ENCODE measurements around the gene LEF1.

DNA sequence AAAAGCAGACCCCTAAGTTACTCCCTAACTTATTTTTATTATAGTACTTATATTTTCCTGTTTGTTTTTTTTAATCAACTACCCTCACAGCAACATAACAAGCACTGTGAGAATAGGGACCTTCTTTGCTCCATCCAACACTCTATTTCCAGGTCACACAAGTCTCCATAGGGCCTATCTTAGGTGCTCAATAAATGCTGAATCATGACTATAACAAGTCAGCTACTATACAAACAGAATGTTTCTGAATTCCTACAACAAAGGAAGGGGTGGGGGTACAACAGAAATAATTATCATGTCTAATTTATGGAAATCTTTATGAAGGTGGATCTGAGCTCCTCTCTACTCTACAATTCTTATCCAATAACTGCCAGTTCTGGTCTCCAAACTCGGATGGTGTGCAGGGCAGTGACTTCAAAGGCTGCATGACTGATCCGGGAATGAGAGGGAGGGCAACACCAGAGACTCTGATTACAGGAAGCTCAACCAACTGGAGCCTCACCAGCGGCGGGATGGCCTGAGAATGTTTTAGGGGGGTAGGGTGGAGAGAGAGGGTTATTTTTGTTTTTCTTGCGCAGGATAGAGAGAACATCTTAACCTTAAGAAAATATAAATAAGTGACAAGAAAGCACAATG, 107.9 kb downstream of the LEF1 start:
- TF ChIP-seq, protein P1, sequence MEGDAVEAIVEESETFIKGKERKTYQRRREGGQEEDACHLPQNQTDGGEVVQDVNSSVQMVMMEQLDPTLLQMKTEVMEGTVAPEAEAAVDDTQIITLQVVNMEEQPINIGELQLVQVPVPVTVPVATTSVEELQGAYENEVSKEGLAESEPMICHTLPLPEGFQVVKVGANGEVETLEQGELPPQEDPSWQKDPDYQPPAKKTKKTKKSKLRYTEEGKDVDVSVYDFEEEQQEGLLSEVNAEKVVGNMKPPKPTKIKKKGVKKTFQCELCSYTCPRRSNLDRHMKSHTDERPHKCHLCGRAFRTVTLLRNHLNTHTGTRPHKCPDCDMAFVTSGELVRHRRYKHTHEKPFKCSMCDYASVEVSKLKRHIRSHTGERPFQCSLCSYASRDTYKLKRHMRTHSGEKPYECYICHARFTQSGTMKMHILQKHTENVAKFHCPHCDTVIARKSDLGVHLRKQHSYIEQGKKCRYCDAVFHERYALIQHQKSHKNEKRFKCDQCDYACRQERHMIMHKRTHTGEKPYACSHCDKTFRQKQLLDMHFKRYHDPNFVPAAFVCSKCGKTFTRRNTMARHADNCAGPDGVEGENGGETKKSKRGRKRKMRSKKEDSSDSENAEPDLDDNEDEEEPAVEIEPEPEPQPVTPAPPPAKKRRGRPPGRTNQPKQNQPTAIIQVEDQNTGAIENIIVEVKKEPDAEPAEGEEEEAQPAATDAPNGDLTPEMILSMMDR (IDR thresholded peaks at IDR 0.05) = no peak
- TF ChIP-seq EZH2phosphoT487 (IDR thresholded peaks at IDR 0.05) (no peak), EZH2 (IDR thresholded peaks at IDR 0.05) (no peak)

Data from neural progenitor cell (in vitro differentiated cells).